AG04449 (cell line): Measurements from ENCODE around the gene UNC93A.

Source experiments
- CTCF ChIA-PET: fragments of 350-600 bp; formaldehyde crosslinking; extraction: SDS; loops from one replicate; lab custom pipeline; 2021; ENCODE audit warnings: antibody characterized with exemption; lab: Yijun Ruan, JAX
- POLR2A ChIA-PET: fragments of 400-600, 350-600 bp; formaldehyde crosslinking; extraction: SDS; loops from one replicate; lab custom pipeline; 2020; ENCODE audit warnings: antibody characterized with exemption, inconsistent platforms; lab: Yijun Ruan, JAX
- DNase-seq: peaks from one replicate; pipeline ENCODE4 v3.0.0-alpha.2; 2010; ENCODE audit warnings: low read depth, low spot score
- H3K4me3 ChIP-seq: 2 replicates; pipeline ENCODE4 v1.5.1; 2011; ENCODE audit warnings: low read depth, mild to moderate bottlenecking, control low read depth, low read length
- TF ChIP-seq, protein P1 (sequence below): IDR thresholded peaks from one replicate; pipeline ENCODE4 v1.5.1; 2011; ENCODE audit warnings: mild to moderate bottlenecking, moderate library complexity, low read length, control low read depth, inconsistent platforms; ENCODE audit not compliant: insufficient read depth; ENCODE audit errors: missing control alignments

Gene UNC93A

GRCh38 chr6:167296902-167297301 is 5.8 kb downstream of the UNC93A start:
- TF ChIP-seq, protein P1, sequence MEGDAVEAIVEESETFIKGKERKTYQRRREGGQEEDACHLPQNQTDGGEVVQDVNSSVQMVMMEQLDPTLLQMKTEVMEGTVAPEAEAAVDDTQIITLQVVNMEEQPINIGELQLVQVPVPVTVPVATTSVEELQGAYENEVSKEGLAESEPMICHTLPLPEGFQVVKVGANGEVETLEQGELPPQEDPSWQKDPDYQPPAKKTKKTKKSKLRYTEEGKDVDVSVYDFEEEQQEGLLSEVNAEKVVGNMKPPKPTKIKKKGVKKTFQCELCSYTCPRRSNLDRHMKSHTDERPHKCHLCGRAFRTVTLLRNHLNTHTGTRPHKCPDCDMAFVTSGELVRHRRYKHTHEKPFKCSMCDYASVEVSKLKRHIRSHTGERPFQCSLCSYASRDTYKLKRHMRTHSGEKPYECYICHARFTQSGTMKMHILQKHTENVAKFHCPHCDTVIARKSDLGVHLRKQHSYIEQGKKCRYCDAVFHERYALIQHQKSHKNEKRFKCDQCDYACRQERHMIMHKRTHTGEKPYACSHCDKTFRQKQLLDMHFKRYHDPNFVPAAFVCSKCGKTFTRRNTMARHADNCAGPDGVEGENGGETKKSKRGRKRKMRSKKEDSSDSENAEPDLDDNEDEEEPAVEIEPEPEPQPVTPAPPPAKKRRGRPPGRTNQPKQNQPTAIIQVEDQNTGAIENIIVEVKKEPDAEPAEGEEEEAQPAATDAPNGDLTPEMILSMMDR: no peak
- ChIA-PET CTCF (no interaction called here), POLR2A (no interaction called here)
- H3K4me3 ChIP-seq: no peak overlapping the region
- DNase-seq: no peak

DNA sequence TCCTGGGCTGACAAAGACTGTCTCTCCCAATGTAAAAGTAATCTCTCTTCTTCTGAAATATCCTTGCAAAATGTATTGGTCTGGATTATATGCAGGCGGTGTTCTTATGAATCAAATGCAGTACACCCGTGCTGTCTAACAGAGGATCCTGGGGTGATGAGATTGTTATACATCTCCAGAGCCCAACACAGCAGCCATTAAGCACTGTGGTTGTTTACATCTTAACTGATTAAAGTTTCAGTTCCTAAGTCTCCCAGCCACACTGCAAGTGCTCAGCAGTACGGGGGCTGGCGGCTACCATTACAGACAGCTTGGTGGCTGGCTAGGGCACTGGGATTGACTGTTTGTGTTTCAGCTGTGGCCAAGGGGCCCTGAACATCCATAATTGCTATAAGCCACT is 7.0 kb downstream of the UNC93A start:
- no peak overlapping the region for H3K4me3 ChIP-seq
- CTCF ChIA-PET: no interaction called here
- POLR2A ChIA-PET: no interaction called here
- DNase-seq: no peak
- TF ChIP-seq, protein P1: no peak

GRCh38 chr6:167299641-167300308 is 8.7 kb downstream of the UNC93A start:
- TF ChIP-seq, protein P1: no peak
- CTCF ChIA-PET: no interaction called here
- POLR2A ChIA-PET: no interaction called here
- no peak overlapping the region for H3K4me3 ChIP-seq
- DNase-seq: no peak

DNA sequence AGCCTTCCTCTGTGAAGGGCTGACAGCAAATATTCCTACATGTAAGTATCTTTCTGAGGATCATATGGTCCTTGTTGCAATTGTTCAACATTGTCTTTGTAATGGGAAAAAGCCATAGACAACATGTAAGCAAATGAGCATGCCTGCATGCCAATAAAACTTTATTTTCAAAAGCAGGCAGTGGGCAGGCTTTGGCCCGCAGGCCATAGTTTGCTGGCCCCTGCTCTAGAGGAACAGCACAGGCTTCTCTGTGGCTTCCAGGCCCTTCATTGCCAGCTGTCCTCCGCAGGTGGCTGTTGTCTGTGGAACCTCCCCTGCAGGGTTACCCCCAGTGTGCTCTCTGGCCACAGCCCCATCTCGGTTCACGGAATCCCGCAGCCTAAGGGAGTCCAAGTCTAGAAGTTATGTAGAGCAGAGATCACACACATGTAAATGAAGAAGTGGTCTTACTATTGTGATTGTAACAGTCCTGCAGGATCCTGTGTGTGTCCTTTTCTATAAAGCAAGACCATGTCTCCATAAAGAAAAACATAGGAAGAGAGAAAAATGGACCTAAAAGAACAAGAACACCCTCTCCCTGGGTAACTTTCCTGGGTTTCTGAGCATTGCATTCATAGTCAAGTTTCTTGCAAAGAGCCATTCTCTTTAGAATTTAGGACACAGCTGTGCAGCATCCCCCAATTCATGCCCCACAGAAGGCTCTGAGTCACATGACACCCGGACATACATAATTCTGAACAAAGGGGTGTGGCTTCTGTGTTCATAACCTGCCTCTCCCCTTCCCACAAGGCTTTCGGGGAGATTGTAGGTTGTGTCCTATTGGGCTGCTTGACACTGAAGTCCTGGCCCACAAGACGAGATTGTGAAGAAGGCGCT is 10.0 kb downstream of the UNC93A start:
- no peak for DNase-seq
- POLR2A ChIA-PET: no interaction called here
- TF ChIP-seq, protein P1: no peak
- CTCF ChIA-PET: no interaction called here
- no peak overlapping the region for H3K4me3 ChIP-seq

- POLR2A ChIA-PET: no interaction called here
- TF ChIP-seq, protein P1: no peak
- CTCF ChIA-PET: no interaction called here
- no peak for DNase-seq
- no peak overlapping the region for H3K4me3 ChIP-seq
Measured at GRCh38 chr6:167302074-167302473, 11.0 kb downstream of the UNC93A start.

DNA sequence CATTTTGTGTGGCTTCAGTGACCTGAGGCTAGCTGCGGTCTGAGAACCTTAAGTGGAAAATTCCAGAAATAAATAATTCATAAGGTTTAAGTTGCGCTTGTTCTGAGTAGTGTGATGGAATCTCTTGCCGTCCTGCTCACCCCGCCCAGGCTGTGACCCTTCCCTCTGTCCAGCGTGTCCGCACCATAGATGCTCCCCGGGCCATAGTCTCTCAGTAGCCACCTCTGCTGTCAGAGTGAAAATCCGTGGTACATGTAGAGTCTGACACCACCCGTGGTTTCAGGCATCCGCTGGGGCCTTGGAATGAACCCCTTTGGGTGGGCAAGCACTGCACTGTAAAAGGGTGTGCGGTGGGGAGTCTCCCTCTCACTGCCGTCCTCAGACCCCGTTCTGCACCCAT is 11.7 kb downstream of the UNC93A start:
- H3K4me3 ChIP-seq: no peak overlapping the region
- TF ChIP-seq, protein P1: no peak
- CTCF ChIA-PET: no interaction called here
- POLR2A ChIA-PET: no interaction called here
- DNase-seq: no peak
